HepG2 (cell line): ENCODE results near the gene DLG4. TPM values are rescaled to one million over a fixed set of nuclear protein-coding genes. Genes with fewer than 3 reads are reported as not detected.
A peak's percentile ranks its signal among the peaks of the same experiment; 100 is the strongest.

Source experiments
- CBX1 ChIP-seq: IDR thresholded peaks from one replicate; pipeline ENCODE4 v1.6.1; 2016; ENCODE audit warnings: antibody characterized with exemption, low read depth
- ELF4 ChIP-seq: sonication (generic); formaldehyde crosslinking; IDR thresholded peaks from 2 replicates; pipeline ENCODE4 v1.5.0; 2020; ENCODE audit warnings: missing genetic modification reagents, mild to moderate bottlenecking, moderate library complexity, borderline replicate concordance
- IRX3 ChIP-seq: sonication (generic); formaldehyde crosslinking; IDR thresholded peaks from 2 replicates; pipeline ENCODE4 v1.8.1; 2023; ENCODE audit warnings: mild to moderate bottlenecking, low read depth, missing genetic modification reagents, borderline replicate concordance
- KLF13 ChIP-seq: sonication (generic); formaldehyde crosslinking; IDR thresholded peaks from 2 replicates; pipeline ENCODE4 v1.4.0; 2020; ENCODE audit warnings: mild to moderate bottlenecking, missing genetic modification reagents
- LCORL ChIP-seq, 2 experiments: fragments of 450-650 bp in 1 of 2; sonication (generic) in 1 of 2; formaldehyde crosslinking in 1 of 2; IDR thresholded peaks; 2 replicates each; pipeline versions ENCODE4 v1.5.0 to v1.6.1; 2017 to 2020; ENCODE audit warnings: antibody characterized with exemption in 1 of 2, missing genetic modification reagents in 1 of 2
- NFIC ChIP-seq: IDR thresholded peaks from 2 replicates; pipeline ENCODE4 v1.6.1; 2012; ENCODE audit warnings: mild to moderate bottlenecking, low read length, inconsistent platforms
- NR1H2 ChIP-seq: sonication (generic); formaldehyde crosslinking; IDR thresholded peaks from 2 replicates; pipeline ENCODE4 v1.8.1; 2022; ENCODE audit warnings: low read depth, missing genetic modification reagents, borderline replicate concordance
- PPARG ChIP-seq: conservative IDR thresholded peaks from 2 replicates; pipeline ENCODE4 v1.6.1; 2016; ENCODE audit warnings: missing biosample characterization, missing genetic modification reagents
- TAF15 ChIP-seq: fragments of 200-400 bp; formaldehyde crosslinking; IDR thresholded peaks from one replicate; pipeline ENCODE4 v1.6.1; 2018; ENCODE audit warnings: mild to moderate bottlenecking, low read depth, low read length; ENCODE audit not compliant: poor library complexity, severe bottlenecking
- ZNF564 ChIP-seq: sonication (generic); formaldehyde crosslinking; IDR thresholded peaks from 2 replicates; pipeline ENCODE4 v1.8.1; 2023; ENCODE audit warnings: mild to moderate bottlenecking, missing genetic modification reagents
- ZNF569 ChIP-seq: sonication (generic); formaldehyde crosslinking; IDR thresholded peaks from 2 replicates; pipeline ENCODE4 v1.5.0; 2020; ENCODE audit warnings: mild to moderate bottlenecking, missing genetic modification reagents, moderate library complexity, borderline replicate concordance
- ZNF768 ChIP-seq: sonication (generic); formaldehyde crosslinking; IDR thresholded peaks from 2 replicates; pipeline ENCODE4 v1.4.0; 2020; ENCODE audit warnings: missing genetic modification reagents
- ZNF839 ChIP-seq: sonication (generic); formaldehyde crosslinking; IDR thresholded peaks from 2 replicates; pipeline ENCODE4 v1.4.0; 2020; ENCODE audit warnings: missing genetic modification reagents, mild to moderate bottlenecking, borderline replicate concordance
- ZSCAN25 ChIP-seq: sonication (generic); formaldehyde crosslinking; IDR thresholded peaks from 2 replicates; pipeline ENCODE4 v1.8.0; 2022; ENCODE audit warnings: mild to moderate bottlenecking, missing genetic modification reagents
- polyA plus RNA-seq, 8 experiments: library from polyadenylated mRNA; depleted of rRNA in 3 of 8; stranded (reverse) in 7 of 8; unstranded in 1 of 8; fragments of >200 nt; fragmentation: Illumina TruSeq in 4 of 8; extraction: Trizol in 4 of 8; gene quantifications; 2 replicates each; pipeline versions ENCODE4 v1.2.1 to v1.2.3, GENCODE V29; 2011 to 2016; ENCODE audit warnings: low read depth in 4 of 8, missing spikeins in 1 of 8, mixed read lengths in 1 of 8; ENCODE audit not compliant: insufficient read depth in 1 of 8
- total RNA-seq, 5 experiments: library from RNA; depleted of rRNA; stranded (reverse); fragments of >200 nt; fragmentation: Illumina TruSeq; extraction: Trizol; gene quantifications; 2 replicates each; pipeline ENCODE4 v1.2.3, GENCODE V29; 2016; ENCODE audit warnings: low read depth in 1 of 5
- TF ChIP-seq, protein P1 (sequence below): sonication (generic); formaldehyde crosslinking; IDR thresholded peaks from 2 replicates; pipeline ENCODE4 v1.8.0; 2023; ENCODE audit warnings: mild to moderate bottlenecking, missing genetic modification reagents
- TF ChIP-seq, protein P2 (sequence below): sonication (generic); formaldehyde crosslinking; IDR thresholded peaks from 2 replicates; pipeline ENCODE4 v1.5.1; 2020; ENCODE audit warnings: missing genetic modification reagents, mild to moderate bottlenecking, borderline replicate concordance
- TF ChIP-seq, protein P3 (sequence below): sonication (generic); formaldehyde crosslinking; IDR thresholded peaks from 2 replicates; pipeline ENCODE4 v1.8.0; 2022; ENCODE audit warnings: missing genetic modification reagents, low read depth, mild to moderate bottlenecking, borderline replicate concordance
- TF ChIP-seq, protein P4 (sequence below): sonication (generic); formaldehyde crosslinking; IDR thresholded peaks from 2 replicates; pipeline ENCODE4 v1.4.0; 2020; ENCODE audit warnings: missing genetic modification reagents

Gene DLG4
- total and polyA plus RNA-seq, 2 of the 13 experiments (the other 11 are each of a cell fraction or from before 2014, with no cell fraction given) = 0.71 to 4.3 TPM

DNA sequence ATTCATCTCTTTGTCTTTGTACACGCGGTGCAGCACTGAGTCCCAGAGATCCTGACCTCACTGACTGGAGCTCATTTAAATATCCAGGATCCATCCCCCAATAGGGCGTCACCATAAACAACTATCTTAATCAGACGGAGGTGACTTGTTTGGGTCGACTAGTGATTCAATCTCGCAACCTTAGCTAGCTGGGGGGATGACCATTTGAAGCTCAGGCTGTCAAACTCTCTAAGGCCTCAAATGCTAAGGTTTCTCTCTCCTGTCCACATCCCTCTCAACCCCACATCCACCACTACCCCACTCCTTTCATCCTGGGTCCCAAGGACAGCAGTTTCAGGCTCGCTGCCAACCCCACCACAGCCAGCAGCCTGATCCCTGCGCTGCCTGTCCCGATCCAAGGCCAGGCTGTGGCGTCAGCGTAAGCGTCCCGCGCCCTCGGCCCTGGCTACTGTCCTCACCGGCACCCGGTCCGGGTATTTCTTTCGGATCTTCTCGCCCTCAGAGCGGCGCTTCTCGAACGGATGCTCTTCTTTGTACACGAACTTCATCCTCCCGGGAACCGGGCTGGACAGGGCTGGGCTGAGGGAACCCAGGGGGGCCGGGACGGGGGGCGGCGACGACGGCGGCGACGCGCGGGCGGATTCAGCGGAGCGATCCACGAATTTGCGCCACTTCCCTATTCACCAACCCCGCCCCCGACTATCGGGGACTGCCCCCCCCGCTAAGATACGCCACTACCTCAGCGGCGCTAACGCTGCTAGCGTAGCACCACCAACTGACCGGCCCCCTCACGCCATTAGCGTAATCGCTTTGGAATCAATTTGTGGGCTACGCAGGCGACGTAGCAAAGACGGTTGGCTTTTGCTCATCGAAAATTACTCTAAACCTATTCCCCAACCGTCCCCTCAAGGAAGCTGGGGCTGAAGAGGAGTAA is 22.4 kb upstream of the DLG4 start, which contains the start of gene GABARAP (continued):
- TF ChIP-seq, protein P1, sequence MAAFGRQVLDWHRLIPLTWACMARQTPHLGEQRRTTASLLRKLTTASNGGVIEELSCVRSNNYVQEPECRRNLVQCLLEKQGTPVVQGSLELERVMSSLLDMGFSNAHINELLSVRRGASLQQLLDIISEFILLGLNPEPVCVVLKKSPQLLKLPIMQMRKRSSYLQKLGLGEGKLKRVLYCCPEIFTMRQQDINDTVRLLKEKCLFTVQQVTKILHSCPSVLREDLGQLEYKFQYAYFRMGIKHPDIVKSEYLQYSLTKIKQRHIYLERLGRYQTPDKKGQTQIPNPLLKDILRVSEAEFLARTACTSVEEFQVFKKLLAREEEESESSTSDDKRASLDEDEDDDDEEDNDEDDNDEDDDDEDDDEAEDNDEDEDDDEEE (CRISPR knock-in tag) = peak; percentile 92
- TF ChIP-seq NFIC (0 out of 2 replicates have a peak, but pooled peaks have one; percentile 4), KLF13 (CRISPR knock-in tag) (no peak), IRX3 (no peak), NR1H2 (CRISPR knock-in tag) (0 out of 2 replicates have a peak, but pooled peaks have one; percentile 64), PPARG (CRISPR knock-in tag) (no peak), ZNF569 (CRISPR knock-in tag) (peak; percentile 10; the same call in 1 of the 2 replicates), ZNF768 (CRISPR knock-in tag) (peak; percentile 9; the same call in 1 of the 2 replicates), ZNF839 (CRISPR knock-in tag) (no peak), LCORL (IDR thresholded peaks at IDR 0.05) (no peak), LCORL (CRISPR knock-in tag; IDR thresholded peaks at IDR 0.05) (0 out of 2 replicates have a peak, but pooled peaks have one; percentile 48), TAF15 (peak; percentile 74), ZNF564 (CRISPR knock-in tag) (peak; percentile 44; the same call in 1 of the 2 replicates), ZSCAN25 (CRISPR knock-in tag) (0 out of 2 replicates have a peak, but pooled peaks have one; percentile 34), ELF4 (CRISPR knock-in tag) (0 out of 2 replicates have a peak, but pooled peaks have one; percentile 11), CBX1 (no peak)
- TF ChIP-seq, protein P2, sequence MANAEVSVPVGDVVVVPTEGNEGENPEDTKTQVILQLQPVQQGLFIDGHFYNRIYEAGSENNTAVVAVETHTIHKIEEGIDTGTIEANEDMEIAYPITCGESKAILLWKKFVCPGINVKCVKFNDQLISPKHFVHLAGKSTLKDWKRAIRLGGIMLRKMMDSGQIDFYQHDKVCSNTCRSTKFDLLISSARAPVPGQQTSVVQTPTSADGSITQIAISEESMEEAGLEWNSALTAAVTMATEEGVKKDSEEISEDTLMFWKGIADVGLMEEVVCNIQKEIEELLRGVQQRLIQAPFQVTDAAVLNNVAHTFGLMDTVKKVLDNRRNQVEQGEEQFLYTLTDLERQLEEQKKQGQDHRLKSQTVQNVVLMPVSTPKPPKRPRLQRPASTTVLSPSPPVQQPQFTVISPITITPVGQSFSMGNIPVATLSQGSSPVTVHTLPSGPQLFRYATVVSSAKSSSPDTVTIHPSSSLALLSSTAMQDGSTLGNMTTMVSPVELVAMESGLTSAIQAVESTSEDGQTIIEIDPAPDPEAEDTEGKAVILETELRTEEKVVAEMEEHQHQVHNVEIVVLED (CRISPR knock-in tag) = peak; percentile 34
- TF ChIP-seq, protein P3, sequence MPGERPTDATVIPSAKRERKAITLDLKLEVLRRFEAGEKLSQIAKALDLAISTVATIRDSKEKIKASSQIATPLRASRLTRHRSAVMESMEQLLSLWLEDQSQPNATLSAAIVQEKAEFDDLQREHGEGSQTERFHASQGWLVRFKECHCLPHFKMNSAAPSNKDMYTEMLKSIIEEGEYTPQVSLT (CRISPR knock-in tag) = no peak
- TF ChIP-seq, protein P4, sequence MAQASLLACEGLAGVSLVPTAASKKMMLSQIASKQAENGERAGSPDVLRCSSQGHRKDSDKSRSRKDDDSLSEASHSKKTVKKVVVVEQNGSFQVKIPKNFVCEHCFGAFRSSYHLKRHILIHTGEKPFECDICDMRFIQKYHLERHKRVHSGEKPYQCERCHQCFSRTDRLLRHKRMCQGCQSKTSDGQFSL (CRISPR knock-in tag) = peak; percentile 98
